ENCODE data around the gene ZNF526.

GRCh38 chr19:42188665-42189064, 31.4 kb upstream of the ZNF526 start:
- TF ChIP-seq POLR2AphosphoS5 (IDR thresholded peaks at IDR 0.05): no peak
- no peak for TF ChIP-seq CTCF (IDR thresholded peaks at IDR 0.05 in 8 of 11, conservative IDR thresholded peaks at IDR 0.05 in 3 of 11)
